Islet of Langerhans (tissue), 1 donor: Measurements from ENCODE around the gene TSPOAP1.

Experiments
- FAIRE-seq: peaks from one replicate; lab custom pipeline; 2011; peaks lifted over from hg19 to GRCh38; lab: Jason Lieb, UNC

The TSPOAP1 gene

GRCh38 chr17:58315281-58315711 is 13.3 kb downstream of the TSPOAP1 start:
- FAIRE-seq = no peak

GRCh38 chr17:58314706-58315015 is 13.9 kb downstream of the TSPOAP1 start:
- no peak for FAIRE-seq

- no peak for FAIRE-seq
These were observed 14.5 kb downstream of the TSPOAP1 start for GRCh38 chr17:58313815-58314705.

GRCh38 chr17:58312829-58313228 is 15.8 kb downstream of the TSPOAP1 start:
- no peak for FAIRE-seq

GRCh38 chr17:58312021-58312630 is 16.5 kb downstream of the TSPOAP1 start:
- FAIRE-seq = no peak

- no peak for FAIRE-seq
These were observed 17.1 kb downstream of the TSPOAP1 start for GRCh38 chr17:58311429-58311894.

- FAIRE-seq = no peak
These were observed 17.8 kb downstream of the TSPOAP1 start for GRCh38 chr17:58310511-58311428.

GRCh38 chr17:58309918-58310259 is 18.7 kb downstream of the TSPOAP1 start:
- no peak for FAIRE-seq

GRCh38 chr17:58308985-58309917 is 19.3 kb downstream of the TSPOAP1 start:
- FAIRE-seq = no peak

GRCh38 chr17:58308173-58308984 is 20.2 kb downstream of the TSPOAP1 start:
- FAIRE-seq = no peak

GRCh38 chr17:58307468-58308172 is 21.0 kb downstream of the TSPOAP1 start:
- no peak for FAIRE-seq

- no peak for FAIRE-seq
These were observed 22.3 kb downstream of the TSPOAP1 start for GRCh38 chr17:58306131-58306951.

- FAIRE-seq = no peak
These were observed 23.0 kb downstream of the TSPOAP1 start for GRCh38 chr17:58305626-58306025.

- FAIRE-seq = no peak
These were observed 23.7 kb downstream of the TSPOAP1 start for GRCh38 chr17:58304750-58305486.

GRCh38 chr17:58303971-58304749 is 24.4 kb downstream of the TSPOAP1 start:
- FAIRE-seq = no peak

GRCh38 chr17:58302919-58303585 is 25.5 kb downstream of the TSPOAP1 start:
- no peak for FAIRE-seq
